K562 (cell line): ENCODE results near the gene EXOC4. TPM values are rescaled to one million over a fixed set of nuclear protein-coding genes. Genes with fewer than 3 reads are reported as not detected.

ENCODE experiments used
- ATAC-seq: fragments of 200-7000 bp; cut with Tn5 transposase; 3 replicates; pipeline ENCODE4 v1.9.1; 2020; ENCODE audit warnings: moderate library complexity
- BruUV-seq: library from RNA; stranded (reverse); fragments of 400-500 nt; replicated peaks from 2 replicates; lab custom pipeline; 2021; lab: Mats Ljungman, UMichigan
- CTCF ChIA-PET: fragments of 300-600 bp; formaldehyde crosslinking; extraction: SDS; loops from one replicate; lab custom pipeline; 2021; ENCODE audit warnings: low intra/inter-chr PET ratio; lab: Yijun Ruan, JAX
- POLR2A ChIA-PET: fragments of 300-600, 350-650 bp; sonication (Branson Sonifier 250); formaldehyde crosslinking; extraction: SDS; loops from one replicate; lab custom pipeline; 2021; ENCODE audit warnings: antibody characterized with exemption, inconsistent platforms; lab: Yijun Ruan, JAX
- DNase-seq, 4 experiments: peaks; one replicate each; pipeline versions ENCODE4 v3.0.0 to v3.0.0-alpha.2; 2011 to 2018; ENCODE audit warnings: low spot score in 3 of 4, mixed read lengths in 3 of 4; ENCODE audit errors: extremely low read depth in 1 of 4
- FAIRE-seq: peaks from 2 replicates; lab custom pipeline; 2011; peaks lifted over from hg19 to GRCh38; lab: Jason Lieb, UNC
- H2AFZ ChIP-seq: 2 replicates; pipeline ENCODE4 v1.6.0; 2011; ENCODE audit warnings: low read depth, low read length, control low read depth, inconsistent platforms
- H3K27ac ChIP-seq: fragments of 200-600 bp; 3 replicates; pipeline ENCODE4 v1.8.0; 2011; ENCODE audit warnings: low read depth, mild to moderate bottlenecking, control low read depth, inconsistent platforms, low read length, moderate library complexity, mixed read lengths; ENCODE audit errors: extremely low read depth
- H3K27me3 ChIP-seq, 2 experiments: fragments of 300-600 bp in 1 of 2; 2 replicates in 1 of 2; 3 replicates in 1 of 2; pipeline versions ENCODE4 v1.6.0 to v1.8.0; 2011; ENCODE audit warnings: inconsistent platforms in 2 of 2, low read length in 2 of 2, mild to moderate bottlenecking in 1 of 2, mixed read lengths in 1 of 2, moderate library complexity in 1 of 2; ENCODE audit not compliant: control insufficient read depth in 2 of 2, insufficient read depth in 2 of 2
- H3K36me3 ChIP-seq: fragments of 300-600 bp; 3 replicates; pipeline ENCODE4 v1.8.0; 2011; ENCODE audit warnings: mild to moderate bottlenecking, low read length, inconsistent platforms; ENCODE audit not compliant: control insufficient read depth, insufficient read depth
- H3K4me1 ChIP-seq, 2 experiments: fragments of 200-600 bp in 1 of 2; replicated peaks in 1 of 2; 2 replicates in 1 of 2; 3 replicates in 1 of 2; pipeline versions ENCODE4 v1.5.1 to v1.8.0; 2011; ENCODE audit warnings: inconsistent platforms in 2 of 2, low read length in 2 of 2, mild to moderate bottlenecking in 1 of 2, mixed read lengths in 1 of 2, moderate library complexity in 1 of 2; ENCODE audit not compliant: control insufficient read depth in 2 of 2, insufficient read depth in 2 of 2
- H3K4me2 ChIP-seq: 2 replicates; pipeline ENCODE4 v1.6.1; 2011; ENCODE audit warnings: low read length, control low read depth, inconsistent platforms, mixed read lengths; ENCODE audit not compliant: insufficient read depth
- H3K4me3 ChIP-seq: fragments of 200-600 bp; sonication (generic), shearing (Covaris generic); 2 replicates; pipeline ENCODE4 v1.5.1; 2016; ENCODE audit warnings: control low read depth, inconsistent platforms
- H3K79me2 ChIP-seq: fragments of 200-600 bp; 3 replicates; pipeline ENCODE4 v1.8.0; 2011; ENCODE audit warnings: low read length, inconsistent platforms; ENCODE audit not compliant: control insufficient read depth, insufficient read depth
- H3K9ac ChIP-seq, 2 experiments: 2 replicates each; pipeline versions ENCODE4 v1.6.0 to v1.6.1; 2011; ENCODE audit warnings: low read depth in 2 of 2, low read length in 2 of 2, control low read depth in 1 of 2, inconsistent platforms in 1 of 2, mild to moderate bottlenecking in 1 of 2, mixed read lengths in 1 of 2; ENCODE audit not compliant: insufficient read depth in 1 of 2
- H3K9me1 ChIP-seq: one replicate; pipeline ENCODE4 v1.6.0; 2011; ENCODE audit warnings: inconsistent platforms, mild to moderate bottlenecking, low read length, moderate library complexity; ENCODE audit not compliant: control insufficient read depth, insufficient read depth
- H3K9me3 ChIP-seq: replicated peaks from 2 replicates; pipeline ENCODE4 v1.5.1; 2011; ENCODE audit warnings: low read depth, low read length, inconsistent platforms; ENCODE audit not compliant: control insufficient read depth, insufficient read depth
- H4K20me1 ChIP-seq: replicated peaks from 2 replicates; pipeline ENCODE4 v1.6.1; 2011; ENCODE audit warnings: low read length, inconsistent platforms, mixed read lengths; ENCODE audit not compliant: control insufficient read depth, insufficient read depth
- HMG20B ChIP-seq: fragments of 250-450 bp; sonication (Bioruptor Pico); IDR thresholded peaks from 2 replicates; pipeline ENCODE4 v1.5.0; 2021; ENCODE audit warnings: mild to moderate bottlenecking
- KLF1 ChIP-seq: fragments of 450-650 bp; IDR thresholded peaks from 2 replicates; pipeline ENCODE4 v1.6.1; 2016; ENCODE audit warnings: missing genetic modification characterization, missing compliant biosample characterization
- SMAD2 ChIP-seq: fragments of 150-350 bp; IDR thresholded peaks from 2 replicates; pipeline ENCODE4 v1.6.1; 2014; ENCODE audit warnings: low read depth, mild to moderate bottlenecking, low read length
- ZEB2 ChIP-seq: fragments of 450-650 bp; IDR thresholded peaks from 2 replicates; pipeline ENCODE4 v1.6.1; 2016
- ZFP91 ChIP-seq: sonication (generic); formaldehyde crosslinking; IDR thresholded peaks from 2 replicates; pipeline ENCODE4 v1.8.0; 2022; ENCODE audit warnings: mild to moderate bottlenecking, missing genetic modification reagents
- ZNF277 ChIP-seq: fragments of 250-450 bp; sonication (Bioruptor Pico); IDR thresholded peaks from 2 replicates; pipeline ENCODE4 v1.8.0; 2022; ENCODE audit warnings: inconsistent platforms, mild to moderate bottlenecking, moderate library complexity, borderline replicate concordance
- WGBS: fragments of 100-300 bp; shearing (Covaris generic); methylation state at CpG from one replicate; pipeline ENCODE4 v1.1.6; 2016; ENCODE audit warnings: low coverage, mixed read lengths; ENCODE audit not compliant: insufficient coverage; ENCODE audit errors: missing lambda C conversion rate; 5-methylcytosine and 5-hydroxymethylcytosine counted together
- in situ Hi-C: fragments of 300-500 bp; cut with MboI; formaldehyde crosslinking; loops from 4 replicates; pipeline ENCODE4 v1.15.0; 2018; ENCODE audit warnings: inconsistent platforms, mixed read lengths
- intact Hi-C: fragments of 100-400 bp; cut with micrococcal nuclease; formaldehyde crosslinking; loops from 2 replicates; pipeline ENCODE4 v1.14.2; 2022
- polyA plus RNA-seq, 8 experiments: library from polyadenylated mRNA; depleted of rRNA in 4 of 8; stranded (reverse) in 5 of 8; unstranded in 3 of 8; fragments of >200 nt; fragmentation: Nextera tagmentation in 2 of 8; fragmentation: Illumina TruSeq in 1 of 8; extraction: Ambion mirVana in 2 of 8; extraction: Trizol in 1 of 8; gene quantifications; 2 replicates each; pipeline versions ENCODE4 v1.2.1 to v1.2.3, GENCODE V29; 2011 to 2014; ENCODE audit warnings: inconsistent platforms in 1 of 8, missing spikeins in 1 of 8
- total RNA-seq, 7 experiments: library from RNA; depleted of rRNA in 6 of 7; stranded (reverse); fragments of >200 nt in 6 of 7; fragmentation: Illumina TruSeq in 2 of 7; extraction: Trizol in 2 of 7; gene quantifications; 2 replicates each; pipeline versions ENCODE4 v1.2.1 to v1.2.3, GENCODE V29; 2011 to 2021; ENCODE audit warnings: low replicate concordance in 1 of 7
- TF ChIP-seq, protein P1 (sequence below): sonication (generic); formaldehyde crosslinking; IDR thresholded peaks from 2 replicates; pipeline ENCODE4 v1.8.1; 2023; ENCODE audit warnings: mild to moderate bottlenecking, missing genetic modification reagents
- TF ChIP-seq, protein P2 (sequence below): sonication (generic); formaldehyde crosslinking; IDR thresholded peaks from 2 replicates; pipeline ENCODE4 v1.8.0; 2022; ENCODE audit warnings: mild to moderate bottlenecking, missing genetic modification reagents, borderline replicate concordance

EXOC4 gene
- total and polyA plus RNA-seq, 9 of the 15 experiments (the other 6 are each of a cell fraction or from before 2014, with no cell fraction given), result 18.5 to 73.1 (median 46.6) TPM

GRCh38 chr7:133522501-133522900, 269.6 kb downstream of the EXOC4 start:
- no peak overlapping the region for H3K27ac ChIP-seq
- no peak overlapping the region for H3K4me2 ChIP-seq
- no peaks in the 10 kb centered on the region for H3K9me1 ChIP-seq
- no peak for TF ChIP-seq ZFP91 (CRISPR knock-in tag)
- no peak for TF ChIP-seq ZNF277 (CRISPR knock-in tag)
- no peak for FAIRE-seq
- H3K36me3 ChIP-seq, result no peaks in the 10 kb centered on the region
- no peaks in the 10 kb centered on the region for H3K27me3 ChIP-seq
- WGBS, result 93% methylated on average over 2 of the region's 2 CpGs
- intact Hi-C loops (no loop called here), in situ Hi-C loops (no loop called here)
- no peaks in the 10 kb centered on the region for H3K9me3 ChIP-seq
- POLR2A ChIA-PET, result no interaction called here
- DNase-seq, result no peak
- no peak overlapping the region for H3K4me3 ChIP-seq
- no peaks in the 10 kb centered on the region for H3K4me1 ChIP-seq
- ATAC-seq, result no peak
- H4K20me1 ChIP-seq, result no peaks in the 10 kb centered on the region
- no peak overlapping the region for H2AFZ ChIP-seq
- H3K9ac ChIP-seq, result no peak overlapping the region
- H3K79me2 ChIP-seq, result no peaks in the 10 kb centered on the region
- BruUV-seq, result no TSS peak
- CTCF ChIA-PET, result no interaction called here

- no TSS peak for BruUV-seq
- H3K9ac ChIP-seq, result no peak overlapping the region
- no peak for FAIRE-seq
- no peak for ATAC-seq
- no peak for TF ChIP-seq ZEB2
- TF ChIP-seq KLF1 (tag), result no peak
- TF ChIP-seq SMAD2, result no peak
- TF ChIP-seq, protein P1, sequence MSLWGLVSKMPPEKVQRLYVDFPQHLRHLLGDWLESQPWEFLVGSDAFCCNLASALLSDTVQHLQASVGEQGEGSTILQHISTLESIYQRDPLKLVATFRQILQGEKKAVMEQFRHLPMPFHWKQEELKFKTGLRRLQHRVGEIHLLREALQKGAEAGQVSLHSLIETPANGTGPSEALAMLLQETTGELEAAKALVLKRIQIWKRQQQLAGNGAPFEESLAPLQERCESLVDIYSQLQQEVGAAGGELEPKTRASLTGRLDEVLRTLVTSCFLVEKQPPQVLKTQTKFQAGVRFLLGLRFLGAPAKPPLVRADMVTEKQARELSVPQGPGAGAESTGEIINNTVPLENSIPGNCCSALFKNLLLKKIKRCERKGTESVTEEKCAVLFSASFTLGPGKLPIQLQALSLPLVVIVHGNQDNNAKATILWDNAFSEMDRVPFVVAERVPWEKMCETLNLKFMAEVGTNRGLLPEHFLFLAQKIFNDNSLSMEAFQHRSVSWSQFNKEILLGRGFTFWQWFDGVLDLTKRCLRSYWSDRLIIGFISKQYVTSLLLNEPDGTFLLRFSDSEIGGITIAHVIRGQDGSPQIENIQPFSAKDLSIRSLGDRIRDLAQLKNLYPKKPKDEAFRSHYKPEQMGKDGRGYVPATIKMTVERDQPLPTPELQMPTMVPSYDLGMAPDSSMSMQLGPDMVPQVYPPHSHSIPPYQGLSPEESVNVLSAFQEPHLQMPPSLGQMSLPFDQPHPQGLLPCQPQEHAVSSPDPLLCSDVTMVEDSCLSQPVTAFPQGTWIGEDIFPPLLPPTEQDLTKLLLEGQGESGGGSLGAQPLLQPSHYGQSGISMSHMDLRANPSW, result no peak
- TF ChIP-seq HMG20B, result no peak
- TF ChIP-seq, protein P2, sequence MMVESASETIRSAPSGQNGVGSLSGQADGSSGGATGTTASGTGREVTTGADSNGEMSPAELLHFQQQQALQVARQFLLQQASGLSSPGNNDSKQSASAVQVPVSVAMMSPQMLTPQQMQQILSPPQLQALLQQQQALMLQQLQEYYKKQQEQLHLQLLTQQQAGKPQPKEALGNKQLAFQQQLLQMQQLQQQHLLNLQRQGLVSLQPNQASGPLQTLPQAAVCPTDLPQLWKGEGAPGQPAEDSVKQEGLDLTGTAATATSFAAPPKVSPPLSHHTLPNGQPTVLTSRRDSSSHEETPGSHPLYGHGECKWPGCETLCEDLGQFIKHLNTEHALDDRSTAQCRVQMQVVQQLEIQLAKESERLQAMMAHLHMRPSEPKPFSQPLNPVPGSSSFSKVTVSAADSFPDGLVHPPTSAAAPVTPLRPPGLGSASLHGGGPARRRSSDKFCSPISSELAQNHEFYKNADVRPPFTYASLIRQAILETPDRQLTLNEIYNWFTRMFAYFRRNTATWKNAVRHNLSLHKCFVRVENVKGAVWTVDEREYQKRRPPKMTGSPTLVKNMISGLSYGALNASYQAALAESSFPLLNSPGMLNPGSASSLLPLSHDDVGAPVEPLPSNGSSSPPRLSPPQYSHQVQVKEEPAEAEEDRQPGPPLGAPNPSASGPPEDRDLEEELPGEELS (CRISPR knock-in tag), result no peak
- TF ChIP-seq, all 486 proteins: peak for 0
- no peaks in the 10 kb centered on the region for H4K20me1 ChIP-seq
- no peak overlapping the region for H3K4me2 ChIP-seq
- no peaks in the 10 kb centered on the region for H3K36me3 ChIP-seq
- no peaks in the 10 kb centered on the region for H3K9me3 ChIP-seq
- H3K4me3 ChIP-seq, result no peak overlapping the region
- H3K9me1 ChIP-seq, result no peaks in the 10 kb centered on the region
- no peak overlapping the region for H2AFZ ChIP-seq
- DNase-seq, result no peak
- 32% methylated on average over 1 of the region's 1 CpG for WGBS
- CTCF ChIA-PET, result no interaction called here
- POLR2A ChIA-PET, result no interaction called here
- H3K27me3 ChIP-seq, result no peaks in the 10 kb centered on the region
- H3K4me1 ChIP-seq, result no peaks in the 10 kb centered on the region
- H3K79me2 ChIP-seq, result no peaks in the 10 kb centered on the region
- no peak overlapping the region for H3K27ac ChIP-seq
- in situ Hi-C loops (no loop called here), intact Hi-C loops (no loop called here)
Observed at GRCh38 chr7:133528796-133529195, 275.9 kb downstream of the EXOC4 start.
